ENCODE data around the gene KCNMA1. TPM values are rescaled to one million over a fixed set of nuclear protein-coding genes. Genes with fewer than 3 reads are reported as not detected.

Gene KCNMA1
- total RNA-seq, 4 donors from 2014 or later = 4.6 to 10.5 (median 7.8) TPM

- 84% methylated on average over 7 of the region's 7 CpGs for WGBS
- Histone ChIP-seq H3K36me3 (no peaks in the 10 kb centered on the region), H3K4me3 (no peak overlapping the region), H3K27ac (no peak overlapping the region), H3K9me3 (no peaks in the 10 kb centered on the region), H3K4me1 (no peaks in the 10 kb centered on the region), H3K27me3 (peaks cover 2% of the 10 kb centered on the region)
- DNase-seq (ENCODE audit: low spot score in 2 of 2) = no peak
- TF ChIP-seq EP300 (IDR thresholded peaks at IDR 0.05) = no peak
- no peak for TF ChIP-seq CTCF (IDR thresholded peaks at IDR 0.05)
- no peak for TF ChIP-seq POLR2A (IDR thresholded peaks at IDR 0.05)
- TF ChIP-seq POLR2AphosphoS5 (IDR thresholded peaks at IDR 0.05) = no peak
Measured at GRCh38 chr10:77518241-77518909, 119.2 kb downstream of the KCNMA1 start.

- Histone ChIP-seq H3K4me1 (no peaks in the 10 kb centered on the region), H3K9me3 (no peaks in the 10 kb centered on the region), H3K27me3 (peaks cover 2% of the 10 kb centered on the region), H3K36me3 (no peaks in the 10 kb centered on the region), H3K27ac (no peak overlapping the region), H3K4me3 (no peak overlapping the region)
- no peak for TF ChIP-seq EP300 (IDR thresholded peaks at IDR 0.05)
- TF ChIP-seq CTCF (IDR thresholded peaks at IDR 0.05) = no peak
- TF ChIP-seq POLR2A (IDR thresholded peaks at IDR 0.05) = no peak
- TF ChIP-seq POLR2AphosphoS5 (IDR thresholded peaks at IDR 0.05) = no peak
- DNase-seq (ENCODE audit: low spot score in 2 of 2) = no peak
- 85% methylated on average over 8 of the region's 8 CpGs for WGBS
Measured at GRCh38 chr10:77516575-77516974, 121.0 kb downstream of the KCNMA1 start.

GRCh38 chr10:77514870-77515269, 122.7 kb downstream of the KCNMA1 start:
- H3K27ac ChIP-seq = no peak overlapping the region
- no peaks in the 10 kb centered on the region for H3K36me3 ChIP-seq
- DNase-seq (ENCODE audit: low spot score in 2 of 2) = no peak
- H3K9me3 ChIP-seq = no peaks in the 10 kb centered on the region
- H3K4me3 ChIP-seq = no peak overlapping the region
- TF ChIP-seq CTCF (IDR thresholded peaks at IDR 0.05) = no peak
- H3K27me3 ChIP-seq = peaks cover 2% of the 10 kb centered on the region
- WGBS = 86% methylated on average over 4 of the region's 4 CpGs
- no peaks in the 10 kb centered on the region for H3K4me1 ChIP-seq

DNA sequence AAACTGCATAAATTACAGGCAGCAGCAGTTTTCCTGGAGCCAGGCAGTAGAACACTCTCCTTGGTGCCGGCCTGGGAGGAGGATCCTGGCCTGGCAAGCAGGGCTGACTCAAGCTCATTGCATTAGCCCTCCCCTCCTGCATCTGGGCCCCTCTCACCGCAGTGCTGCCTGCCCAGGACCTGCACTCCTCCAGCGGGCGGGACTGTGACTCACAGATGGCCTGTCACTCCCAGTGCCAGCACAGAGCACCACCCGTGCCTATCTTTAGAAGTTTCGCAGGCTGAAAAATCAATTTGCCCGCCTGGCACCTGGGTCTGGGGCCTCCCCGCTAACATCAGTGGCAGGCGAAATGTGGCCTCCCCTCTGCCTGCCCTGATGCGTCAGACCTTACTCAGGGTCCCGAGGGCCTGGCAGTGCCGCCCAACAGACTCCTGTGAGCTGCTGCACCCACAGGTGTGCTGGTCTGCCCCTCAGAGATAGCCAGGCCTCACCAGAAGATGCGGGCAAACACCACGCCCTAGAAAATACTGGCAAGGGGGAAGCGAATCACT, 123.8 kb downstream of the KCNMA1 start:
- Histone ChIP-seq H3K27ac (no peak overlapping the region), H3K9me3 (no peaks in the 10 kb centered on the region), H3K36me3 (no peaks in the 10 kb centered on the region), H3K27me3 (peaks cover 5% of the 10 kb centered on the region), H3K4me1 (no peaks in the 10 kb centered on the region), H3K4me3 (no peak overlapping the region)
- DNase-seq (ENCODE audit: low spot score in 2 of 2) = no peak
- 67% methylated on average over 5 of the region's 15 CpGs for WGBS
- TF ChIP-seq EP300 (IDR thresholded peaks at IDR 0.05) = no peak
- no peak for TF ChIP-seq POLR2A (IDR thresholded peaks at IDR 0.05)
- no peak for TF ChIP-seq POLR2AphosphoS5 (IDR thresholded peaks at IDR 0.05)

- H3K4me3 ChIP-seq = no peak overlapping the region
- peaks cover 5% of the 10 kb centered on the region for H3K27me3 ChIP-seq
- H3K36me3 ChIP-seq = no peaks in the 10 kb centered on the region
- no peak overlapping the region for H3K27ac ChIP-seq
- 95% methylated on average over 7 of the region's 7 CpGs for WGBS
- H3K4me1 ChIP-seq = no peaks in the 10 kb centered on the region
- no peak for TF ChIP-seq CTCF (IDR thresholded peaks at IDR 0.05)
- no peak for TF ChIP-seq POLR2AphosphoS5 (IDR thresholded peaks at IDR 0.05)
- TF ChIP-seq EP300 (IDR thresholded peaks at IDR 0.05) = no peak
- no peak for TF ChIP-seq POLR2A (IDR thresholded peaks at IDR 0.05)
- DNase-seq (ENCODE audit: low spot score in 2 of 2) = no peak
- H3K9me3 ChIP-seq = no peaks in the 10 kb centered on the region
Measured at GRCh38 chr10:77513220-77513619, 124.4 kb downstream of the KCNMA1 start.
